ENCODE measurements around the gene SPPL2A.
A peak's percentile ranks its signal among the peaks of the same experiment; 100 is the strongest.
"Not testable (repeated sequence)": the region's sequence is repeated elsewhere in the genome, so short reads cannot be mapped to it uniquely, and the experiment has no call there.

Gene SPPL2A, protein sequence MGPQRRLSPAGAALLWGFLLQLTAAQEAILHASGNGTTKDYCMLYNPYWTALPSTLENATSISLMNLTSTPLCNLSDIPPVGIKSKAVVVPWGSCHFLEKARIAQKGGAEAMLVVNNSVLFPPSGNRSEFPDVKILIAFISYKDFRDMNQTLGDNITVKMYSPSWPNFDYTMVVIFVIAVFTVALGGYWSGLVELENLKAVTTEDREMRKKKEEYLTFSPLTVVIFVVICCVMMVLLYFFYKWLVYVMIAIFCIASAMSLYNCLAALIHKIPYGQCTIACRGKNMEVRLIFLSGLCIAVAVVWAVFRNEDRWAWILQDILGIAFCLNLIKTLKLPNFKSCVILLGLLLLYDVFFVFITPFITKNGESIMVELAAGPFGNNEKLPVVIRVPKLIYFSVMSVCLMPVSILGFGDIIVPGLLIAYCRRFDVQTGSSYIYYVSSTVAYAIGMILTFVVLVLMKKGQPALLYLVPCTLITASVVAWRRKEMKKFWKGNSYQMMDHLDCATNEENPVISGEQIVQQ

DNA sequence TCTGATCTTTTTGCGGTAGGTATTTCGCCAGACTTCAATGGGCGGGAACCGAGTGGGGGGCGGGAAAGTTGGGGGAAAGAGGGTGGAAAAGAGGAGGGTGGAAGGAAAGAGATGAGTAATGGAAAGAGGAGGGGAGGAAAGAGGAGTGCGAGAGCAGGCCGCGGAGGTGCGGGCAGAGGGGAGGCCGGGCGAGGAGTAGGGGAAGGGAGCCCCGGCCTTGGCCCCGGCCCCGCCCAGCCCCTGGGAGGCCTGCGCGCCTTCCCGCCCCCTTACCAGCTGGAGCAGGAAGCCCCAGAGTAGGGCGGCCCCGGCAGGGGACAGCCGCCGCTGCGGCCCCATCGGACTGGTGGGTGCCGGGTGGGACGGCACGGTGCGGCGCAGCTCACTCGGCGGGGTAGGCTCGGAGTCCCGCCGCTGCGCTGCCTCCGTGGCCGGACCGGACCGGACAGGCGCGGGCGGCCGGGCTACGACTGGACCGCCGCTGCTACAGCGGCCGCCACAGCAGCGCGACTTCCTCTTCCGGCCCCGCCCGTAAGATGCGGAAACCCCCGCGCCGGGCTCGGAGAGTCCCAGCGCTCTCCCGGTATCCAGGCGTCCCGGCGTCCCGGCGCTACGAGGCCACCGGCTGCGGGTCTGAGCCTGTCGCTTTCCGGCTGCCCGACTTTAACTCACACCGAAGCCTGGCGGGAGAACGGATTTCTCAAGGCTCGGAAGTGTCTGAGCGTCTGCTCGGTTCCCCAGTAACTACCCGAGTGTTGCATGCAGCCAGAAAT lies at the start of gene SPPL2A:
SPPL2A (minus strand) TSS at position 512 of the 773 bp plus-strand sequence; CDS start at position 339, 173 bp downstream.
- peak within 1 kb of the TSS; percentile 74 to 95 for H3K4me3 ChIP-seq (ENCODE audit: low read depth in 1 of 2, low read length in 2 of 2)
- H3K36me3 ChIP-seq (ENCODE audit: insufficient read depth, low read length): no peaks in the 10 kb centered on the region
- H3K9me3 ChIP-seq (ENCODE audit: low read length): no peaks in the 10 kb centered on the region
- H3K27me3 ChIP-seq (ENCODE audit: control insufficient read depth in 1 of 2, insufficient read depth in 2 of 2, low read length in 2 of 2): no peaks in the 10 kb centered on the region
- H3K4me1 ChIP-seq (ENCODE audit: insufficient read depth, low read length): peaks cover 11% of the 10 kb centered on the region
- peak within 1 kb of the TSS; percentile 88 for H3K9ac ChIP-seq (ENCODE audit: low read length)
- peak within 1 kb of the TSS; percentile 89 for H3K27ac ChIP-seq (ENCODE audit: low read depth, low read length)

DNA sequence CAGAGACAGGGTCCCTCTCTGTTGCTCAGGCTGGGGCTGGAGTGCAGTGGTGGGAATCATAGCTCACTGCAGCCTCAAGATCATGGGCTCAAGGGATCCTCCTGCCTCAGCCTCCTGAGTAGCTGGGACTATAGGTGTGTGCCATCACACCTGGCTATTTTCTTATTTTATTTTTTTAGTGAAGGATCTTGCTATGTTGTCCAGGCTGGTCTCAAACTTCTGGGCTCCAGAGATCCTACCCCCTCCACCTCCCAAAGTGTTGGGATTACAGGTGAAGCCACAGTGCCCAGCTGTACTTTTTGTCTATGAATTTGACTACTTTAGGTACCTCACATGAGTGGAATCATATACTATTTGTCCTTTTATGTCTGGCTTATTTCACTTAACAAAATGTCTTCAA lies 49.1 kb upstream of the SPPL2A start:
- H3K27me3 ChIP-seq (ENCODE audit: control insufficient read depth in 1 of 2, insufficient read depth in 2 of 2, low read length in 2 of 2): no peaks in the 10 kb centered on the region
- no peak overlapping the region for H3K27ac ChIP-seq (ENCODE audit: low read depth, low read length)
- H3K4me3 ChIP-seq (ENCODE audit: low read depth in 1 of 2, low read length in 2 of 2): no peak overlapping the region
- no peaks in the 10 kb centered on the region for H3K36me3 ChIP-seq (ENCODE audit: insufficient read depth, low read length)
- no peaks in the 10 kb centered on the region for H3K9me3 ChIP-seq (ENCODE audit: low read length)
- no peak overlapping the region for H3K9ac ChIP-seq (ENCODE audit: low read length)
- H3K4me1 ChIP-seq (ENCODE audit: insufficient read depth, low read length): no peaks in the 10 kb centered on the region

DNA sequence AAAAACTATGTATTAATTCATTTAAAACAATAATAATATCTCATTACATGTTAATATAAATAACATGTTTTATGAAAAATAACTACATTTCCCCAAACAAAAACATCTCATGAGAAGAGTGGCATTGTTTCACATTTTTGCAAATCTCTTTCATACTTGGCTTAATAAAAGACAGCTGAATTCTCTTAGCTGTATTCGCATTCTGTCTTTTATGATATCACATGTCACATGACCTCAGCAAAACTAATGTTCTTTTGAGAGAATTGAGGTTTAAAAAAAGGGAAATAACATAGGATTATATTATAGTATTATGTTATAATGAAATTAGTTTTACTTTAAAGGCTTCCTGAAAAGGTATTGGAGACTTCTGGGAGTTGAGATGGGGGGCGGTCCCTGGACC lies 48.4 kb upstream of the SPPL2A start:
- Histone ChIP-seq H3K4me3 (ENCODE audit: low read depth in 1 of 2, low read length in 2 of 2) (no peak overlapping the region), H3K27ac (ENCODE audit: low read depth, low read length) (no peak overlapping the region), H3K4me1 (ENCODE audit: insufficient read depth, low read length) (no peaks in the 10 kb centered on the region), H3K9me3 (ENCODE audit: low read length) (no peaks in the 10 kb centered on the region), H3K9ac (ENCODE audit: low read length) (no peak overlapping the region), H3K27me3 (ENCODE audit: control insufficient read depth in 1 of 2, insufficient read depth in 2 of 2, low read length in 2 of 2) (no peaks in the 10 kb centered on the region), H3K36me3 (ENCODE audit: insufficient read depth, low read length) (no peaks in the 10 kb centered on the region)

DNA sequence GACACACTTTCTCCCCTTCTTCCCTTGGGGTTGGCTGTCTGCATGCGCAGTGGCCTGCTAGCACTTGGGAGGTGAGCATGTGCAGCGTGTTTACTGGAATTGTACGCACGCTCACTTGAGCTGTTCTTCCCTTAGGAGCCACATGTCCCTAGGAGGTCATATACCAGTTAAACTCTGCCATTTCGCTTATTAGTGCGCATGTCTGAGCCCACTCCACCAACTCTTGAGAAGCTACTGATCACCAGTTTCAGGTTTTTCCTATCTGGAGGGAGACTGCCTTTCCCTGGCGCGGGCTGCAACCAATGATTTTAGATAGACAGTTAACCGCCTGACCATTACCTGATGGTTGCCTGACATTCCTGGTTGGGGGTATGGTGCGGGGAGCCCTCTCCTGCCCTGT lies 47.6 kb upstream of the SPPL2A start:
- Histone ChIP-seq H3K4me3 (ENCODE audit: low read depth in 1 of 2, low read length in 2 of 2) (no peak overlapping the region), H3K9ac (ENCODE audit: low read length) (no peak overlapping the region), H3K27me3 (ENCODE audit: control insufficient read depth in 1 of 2, insufficient read depth in 2 of 2, low read length in 2 of 2) (no peaks in the 10 kb centered on the region), H3K9me3 (ENCODE audit: low read length) (no peaks in the 10 kb centered on the region), H3K27ac (ENCODE audit: low read depth, low read length) (no peak overlapping the region), H3K4me1 (ENCODE audit: insufficient read depth, low read length) (no peaks in the 10 kb centered on the region), H3K36me3 (ENCODE audit: insufficient read depth, low read length) (no peaks in the 10 kb centered on the region)

DNA sequence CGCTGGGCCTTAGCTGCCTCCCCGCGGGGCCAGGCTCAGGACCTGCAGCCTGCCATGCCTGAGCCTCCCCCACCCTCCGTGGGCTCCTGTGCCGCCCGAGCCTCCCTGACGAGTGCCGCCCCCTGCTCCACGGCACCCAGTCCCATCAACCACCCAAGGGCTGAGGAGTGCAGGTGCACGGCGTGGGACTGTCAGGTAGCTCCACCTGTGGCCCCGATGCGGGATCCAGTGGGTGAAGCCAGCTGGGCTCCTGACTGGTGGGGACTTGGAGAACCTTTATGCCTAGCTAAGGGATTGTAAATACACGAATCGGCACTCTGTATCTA lies 46.6 kb upstream of the SPPL2A start:
- H3K36me3 ChIP-seq (ENCODE audit: insufficient read depth, low read length); H3K4me1 ChIP-seq (ENCODE audit: insufficient read depth, low read length); H3K9me3 ChIP-seq (ENCODE audit: low read length); H3K27me3 ChIP-seq (ENCODE audit: control insufficient read depth in 1 of 2, insufficient read depth in 2 of 2, low read length in 2 of 2); H3K27ac ChIP-seq (ENCODE audit: low read depth, low read length); H3K9ac ChIP-seq (ENCODE audit: low read length); H3K4me3 ChIP-seq (ENCODE audit: low read depth in 1 of 2, low read length in 2 of 2): not testable (repeated sequence)

DNA sequence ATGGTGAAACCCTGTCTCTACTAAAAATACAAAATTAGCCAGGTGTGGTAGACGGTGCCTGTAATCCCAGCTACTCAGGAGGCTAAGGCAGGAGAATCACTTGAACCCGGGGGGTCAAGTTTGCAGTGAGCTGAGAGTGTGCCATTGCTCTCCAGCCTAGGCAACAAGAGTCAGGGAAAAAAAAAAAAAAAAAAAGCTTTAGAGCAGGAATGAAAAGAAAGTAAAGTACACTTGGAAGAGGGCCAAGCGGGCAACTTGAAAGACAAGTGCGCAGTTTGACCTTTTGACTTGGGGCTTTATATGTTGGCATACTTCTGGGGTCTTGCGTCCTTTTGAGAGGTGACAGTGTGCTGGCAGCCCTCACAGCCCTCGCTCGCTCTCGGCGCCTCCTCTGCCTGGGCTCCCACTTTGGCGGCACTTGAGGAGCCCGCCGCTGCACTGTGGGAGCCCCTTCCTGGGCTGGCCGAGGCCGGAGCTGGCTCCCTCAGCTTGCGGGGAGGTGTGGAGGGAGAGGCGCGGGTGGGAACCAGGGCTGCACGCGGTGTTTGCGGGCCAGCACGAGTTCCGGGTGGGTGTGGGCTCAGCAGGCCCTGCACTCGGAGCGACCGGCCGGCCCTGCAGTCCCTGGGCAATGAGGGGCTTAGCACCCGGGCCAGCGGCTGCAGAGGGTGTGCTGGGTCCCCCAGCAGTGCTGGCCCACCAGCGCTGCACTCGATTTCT lies 46.1 kb upstream of the SPPL2A start:
- not testable (repeated sequence) for H3K4me3 ChIP-seq (ENCODE audit: low read depth in 1 of 2, low read length in 2 of 2); H3K27me3 ChIP-seq (ENCODE audit: control insufficient read depth in 1 of 2, insufficient read depth in 2 of 2, low read length in 2 of 2); H3K9ac ChIP-seq (ENCODE audit: low read length); H3K4me1 ChIP-seq (ENCODE audit: insufficient read depth, low read length); H3K27ac ChIP-seq (ENCODE audit: low read depth, low read length); H3K9me3 ChIP-seq (ENCODE audit: low read length); H3K36me3 ChIP-seq (ENCODE audit: insufficient read depth, low read length)

DNA sequence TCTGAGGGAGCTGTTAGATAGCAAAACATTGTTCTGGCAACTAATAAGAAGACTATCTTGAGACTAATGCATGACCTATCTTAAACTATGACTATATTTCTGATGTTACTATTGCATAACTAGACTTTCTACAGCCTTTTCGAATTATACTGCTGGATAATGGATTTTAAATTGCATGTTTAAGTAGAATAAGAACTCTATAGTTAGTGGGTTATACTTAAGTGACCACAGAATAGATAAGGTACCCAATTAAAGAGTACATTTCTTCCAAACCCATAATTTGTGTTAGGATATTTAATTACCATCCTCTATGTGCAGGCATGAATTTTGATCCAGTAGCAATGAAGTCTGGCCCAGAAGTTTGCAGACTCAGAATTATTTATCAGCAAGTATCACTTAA lies 44.6 kb upstream of the SPPL2A start:
- Histone ChIP-seq H3K36me3 (ENCODE audit: insufficient read depth, low read length) (no peaks in the 10 kb centered on the region), H3K4me3 (ENCODE audit: low read depth in 1 of 2, low read length in 2 of 2) (no peak overlapping the region), H3K27ac (ENCODE audit: low read depth, low read length) (no peak overlapping the region), H3K4me1 (ENCODE audit: insufficient read depth, low read length) (no peaks in the 10 kb centered on the region), H3K27me3 (ENCODE audit: control insufficient read depth in 1 of 2, insufficient read depth in 2 of 2, low read length in 2 of 2) (no peaks in the 10 kb centered on the region), H3K9ac (ENCODE audit: low read length) (no peak overlapping the region), H3K9me3 (ENCODE audit: low read length) (no peaks in the 10 kb centered on the region)

DNA sequence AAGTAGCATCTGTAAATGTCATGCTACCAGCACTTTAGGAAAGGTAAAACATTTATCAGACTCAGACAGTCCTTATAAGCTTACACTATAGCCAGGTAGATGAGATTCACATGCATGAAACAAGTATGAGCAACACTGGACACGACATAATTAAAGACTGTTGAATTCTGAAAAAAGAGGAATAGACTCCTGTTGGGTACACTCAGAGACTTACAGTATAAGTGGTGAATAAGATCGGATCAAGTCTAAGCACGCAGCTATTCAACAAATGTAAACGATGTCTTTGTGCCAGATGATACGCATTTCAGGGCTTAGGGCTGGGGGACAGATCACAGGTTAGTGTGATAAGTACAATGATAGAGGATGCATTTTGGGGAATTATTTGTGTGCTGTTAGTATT lies 43.2 kb upstream of the SPPL2A start:
- Histone ChIP-seq H3K9me3 (ENCODE audit: low read length) (no peaks in the 10 kb centered on the region), H3K27ac (ENCODE audit: low read depth, low read length) (no peak overlapping the region), H3K27me3 (ENCODE audit: control insufficient read depth in 1 of 2, insufficient read depth in 2 of 2, low read length in 2 of 2) (no peaks in the 10 kb centered on the region), H3K36me3 (ENCODE audit: insufficient read depth, low read length) (no peaks in the 10 kb centered on the region), H3K9ac (ENCODE audit: low read length) (no peak overlapping the region), H3K4me3 (ENCODE audit: low read depth in 1 of 2, low read length in 2 of 2) (no peak overlapping the region), H3K4me1 (ENCODE audit: insufficient read depth, low read length) (no peaks in the 10 kb centered on the region)

DNA sequence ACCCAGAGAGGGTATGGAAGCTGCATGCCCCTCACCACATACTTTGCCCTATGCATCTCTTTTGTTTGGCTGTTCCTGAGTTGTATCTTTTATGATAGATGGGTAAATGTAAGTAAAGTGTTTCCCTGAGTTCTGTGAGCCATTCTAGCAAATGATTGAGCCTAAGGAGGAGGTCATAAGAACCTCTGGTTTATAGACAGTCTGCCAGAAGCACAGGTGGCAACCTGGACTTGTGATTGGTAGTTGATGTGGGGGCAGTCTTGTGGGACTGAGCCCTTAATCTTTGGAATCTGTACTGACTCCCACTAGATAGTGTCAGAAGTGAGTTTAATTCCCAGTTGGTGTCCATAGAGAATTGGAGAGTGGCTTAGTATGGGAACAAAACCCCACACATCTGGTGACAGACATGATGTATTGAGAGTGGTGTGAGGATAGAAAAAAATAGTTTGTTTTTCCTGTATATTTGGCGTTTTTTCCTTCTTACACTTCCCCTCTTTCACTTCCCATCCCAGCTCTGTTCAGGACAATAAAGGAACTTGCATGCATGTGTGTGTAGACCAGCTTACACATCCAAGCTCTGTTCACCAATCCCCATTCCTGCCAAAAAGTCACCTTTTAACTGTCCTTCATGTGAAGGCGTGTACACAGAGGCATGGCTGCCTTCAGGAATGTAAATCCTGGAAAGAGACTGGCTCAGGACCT lies 38.1 kb upstream of the SPPL2A start:
- H3K9me3 ChIP-seq (ENCODE audit: low read length): no peaks in the 10 kb centered on the region
- H3K27ac ChIP-seq (ENCODE audit: low read depth, low read length): no peak overlapping the region
- H3K27me3 ChIP-seq (ENCODE audit: control insufficient read depth in 1 of 2, insufficient read depth in 2 of 2, low read length in 2 of 2): no peaks in the 10 kb centered on the region
- H3K36me3 ChIP-seq (ENCODE audit: insufficient read depth, low read length): no peaks in the 10 kb centered on the region
- no peak overlapping the region for H3K9ac ChIP-seq (ENCODE audit: low read length)
- no peaks in the 10 kb centered on the region for H3K4me1 ChIP-seq (ENCODE audit: insufficient read depth, low read length)
- no peak overlapping the region for H3K4me3 ChIP-seq (ENCODE audit: low read depth in 1 of 2, low read length in 2 of 2)

DNA sequence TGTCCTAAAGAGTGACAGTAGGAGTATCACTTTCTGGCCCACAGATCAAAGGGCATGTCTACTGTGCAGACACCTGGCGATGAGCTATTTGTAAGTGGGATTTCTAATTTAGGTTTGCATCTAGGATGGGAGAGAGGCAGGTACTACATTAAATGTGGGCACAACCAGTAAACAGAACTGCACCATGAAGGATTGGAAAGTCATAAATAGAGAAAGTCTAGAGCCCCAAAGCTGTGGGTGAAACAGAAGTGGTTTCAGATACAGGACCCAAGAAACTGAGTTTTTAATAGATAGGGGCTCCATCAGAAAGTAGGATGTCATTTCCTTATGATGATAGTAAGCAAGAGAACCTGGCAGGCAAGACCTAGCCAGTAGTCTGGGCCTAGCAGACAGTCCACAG lies 35.2 kb upstream of the SPPL2A start:
- no peaks in the 10 kb centered on the region for H3K9me3 ChIP-seq (ENCODE audit: low read length)
- no peaks in the 10 kb centered on the region for H3K36me3 ChIP-seq (ENCODE audit: insufficient read depth, low read length)
- H3K27me3 ChIP-seq (ENCODE audit: control insufficient read depth in 1 of 2, insufficient read depth in 2 of 2, low read length in 2 of 2): no peaks in the 10 kb centered on the region
- no peak overlapping the region for H3K9ac ChIP-seq (ENCODE audit: low read length)
- no peak overlapping the region for H3K4me3 ChIP-seq (ENCODE audit: low read depth in 1 of 2, low read length in 2 of 2)
- no peak overlapping the region for H3K27ac ChIP-seq (ENCODE audit: low read depth, low read length)
- H3K4me1 ChIP-seq (ENCODE audit: insufficient read depth, low read length): no peaks in the 10 kb centered on the region

DNA sequence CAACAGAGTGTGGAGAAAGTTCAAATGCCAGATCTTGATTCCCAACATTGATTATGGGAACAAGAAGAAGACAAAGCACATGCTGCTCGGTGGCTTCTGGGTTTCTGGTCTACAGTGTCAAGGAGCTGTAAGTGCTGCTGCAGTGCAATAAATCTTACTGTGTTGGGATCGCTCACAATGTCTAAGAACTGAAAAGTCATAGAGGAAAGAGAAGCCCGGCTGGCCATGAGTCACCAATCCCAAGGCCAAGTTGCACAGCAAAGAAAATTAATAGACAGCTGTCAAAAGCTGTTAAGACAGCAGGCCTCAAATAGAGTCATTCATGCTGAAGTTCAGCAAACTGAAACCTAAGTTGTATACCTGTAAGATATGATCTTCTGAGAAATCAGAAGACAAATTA lies 33.2 kb upstream of the SPPL2A start:
- H3K36me3 ChIP-seq (ENCODE audit: insufficient read depth, low read length): no peaks in the 10 kb centered on the region
- H3K4me1 ChIP-seq (ENCODE audit: insufficient read depth, low read length): no peaks in the 10 kb centered on the region
- no peak overlapping the region for H3K9ac ChIP-seq (ENCODE audit: low read length)
- H3K27ac ChIP-seq (ENCODE audit: low read depth, low read length): no peak overlapping the region
- H3K9me3 ChIP-seq (ENCODE audit: low read length): no peaks in the 10 kb centered on the region
- H3K4me3 ChIP-seq (ENCODE audit: low read depth in 1 of 2, low read length in 2 of 2): no peak overlapping the region
- H3K27me3 ChIP-seq (ENCODE audit: control insufficient read depth in 1 of 2, insufficient read depth in 2 of 2, low read length in 2 of 2): no peaks in the 10 kb centered on the region

Data from muscle layer of colon (tissue), 2 donors.